Astrocyte of the cerebellum (primary cell): ENCODE data around the gene ZMIZ1.
A peak's percentile ranks its signal among the peaks of the same experiment; 100 is the strongest.

Experiments used
- DNase-seq: peaks from one replicate; pipeline ENCODE4 v3.0.0-alpha.2; 2011; ENCODE audit warnings: low read depth
- H3K4me3 ChIP-seq: 2 replicates; pipeline ENCODE4 v1.5.1; 2011; ENCODE audit warnings: mild to moderate bottlenecking, low read depth, low read length, moderate library complexity
- CTCF ChIP-seq: IDR thresholded peaks from 2 replicates; pipeline ENCODE4 v1.5.1; 2012; ENCODE audit warnings: low read length, low read depth, moderate library complexity, mild to moderate bottlenecking; ENCODE audit errors: missing control alignments
- in situ Hi-C: cut with HindIII; loops from 2 replicates; pipeline ENCODE4 v1.10.0; 2017; ENCODE audit warnings: low sequenced_read_pairs

Gene ZMIZ1

DNA sequence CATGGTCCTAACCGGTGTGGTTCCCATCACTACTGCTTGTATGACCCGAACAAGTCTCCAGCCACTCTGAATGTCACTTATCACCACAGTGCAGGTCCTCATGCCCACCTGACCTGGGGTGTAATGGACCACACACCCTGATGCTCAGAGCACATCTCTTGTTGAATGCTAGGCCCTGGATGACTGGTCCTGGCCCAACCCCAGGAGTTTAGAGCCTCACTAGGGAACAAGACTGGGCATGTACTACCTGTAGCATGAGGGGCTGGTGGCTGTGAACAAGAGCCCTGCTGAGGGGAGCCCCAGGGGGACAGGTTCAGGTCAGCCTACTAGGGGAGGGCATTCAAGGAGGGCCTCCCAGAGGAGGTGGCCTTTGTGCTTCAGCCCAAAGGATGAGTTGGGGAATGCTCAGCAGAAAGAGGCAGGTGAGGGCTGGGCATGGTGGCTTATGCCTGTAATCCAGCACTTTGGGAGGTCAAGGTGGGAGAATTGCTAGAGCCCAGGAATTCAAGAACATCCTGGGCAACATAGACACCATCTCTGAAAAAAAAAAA lies 31.2 kb downstream of the ZMIZ1 start:
- no peak for TF ChIP-seq CTCF
- in situ Hi-C loops, result no loop called here
- no peak overlapping the region for H3K4me3 ChIP-seq
- DNase-seq, result no peak

- no peak for DNase-seq
- in situ Hi-C loops, result no loop called here
- H3K4me3 ChIP-seq, result no peak overlapping the region
- no peak for TF ChIP-seq CTCF
Measured at GRCh38 chr10:79100771-79101170, 32.0 kb downstream of the ZMIZ1 start.

GRCh38 chr10:79101560-79102497 lies 33.1 kb downstream of the ZMIZ1 start:
- H3K4me3 ChIP-seq, result no peak overlapping the region
- in situ Hi-C loops, result no loop called here
- no peak for TF ChIP-seq CTCF
- no peak for DNase-seq

DNA sequence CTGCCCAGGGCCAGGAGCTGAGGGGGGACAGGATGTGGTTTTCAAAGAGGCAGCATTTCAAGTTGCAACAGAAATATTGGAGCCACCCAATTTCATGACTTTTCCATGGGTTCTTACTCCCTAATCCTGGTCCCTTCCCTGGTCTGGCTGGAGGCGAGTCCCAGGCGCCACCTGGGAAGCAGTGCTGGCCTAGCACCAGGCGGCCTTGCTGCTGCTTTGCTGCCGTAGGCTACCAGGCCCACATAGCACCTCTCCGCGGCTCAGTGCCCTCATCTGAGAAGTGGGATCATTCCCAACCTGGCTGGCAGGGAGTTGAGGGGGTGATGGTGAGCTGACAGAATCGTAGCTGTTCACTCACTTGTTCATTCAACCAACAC lies 33.7 kb downstream of the ZMIZ1 start:
- in situ Hi-C loops, result no loop called here
- DNase-seq, result no peak
- TF ChIP-seq CTCF, result peak; percentile 6
- no peak overlapping the region for H3K4me3 ChIP-seq

GRCh38 chr10:79103129-79103528 lies 34.4 kb downstream of the ZMIZ1 start:
- H3K4me3 ChIP-seq, result no peak overlapping the region
- no peak for DNase-seq
- no peak for TF ChIP-seq CTCF
- in situ Hi-C loops, result no loop called here

DNA sequence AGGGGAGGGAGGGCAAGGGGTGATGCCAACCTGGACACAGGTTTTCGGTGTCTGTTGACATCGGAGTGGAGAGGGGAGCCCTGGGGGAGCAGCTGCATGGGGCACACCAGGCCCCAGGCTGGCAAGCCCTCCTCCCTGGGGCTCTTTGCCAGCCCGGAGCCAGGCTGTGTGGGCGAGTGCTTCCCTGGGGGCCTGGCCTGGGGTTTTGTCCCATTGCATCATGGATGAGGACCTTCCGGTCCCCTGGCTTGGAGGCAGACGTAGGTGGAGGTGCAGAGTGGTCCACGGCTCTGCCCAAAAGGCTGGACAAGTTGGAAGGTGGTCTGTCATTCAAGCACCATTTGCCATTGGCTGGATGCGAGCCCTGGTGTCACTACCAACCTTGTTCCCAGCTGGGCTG lies 34.8 kb downstream of the ZMIZ1 start:
- in situ Hi-C loops, result no loop called here
- TF ChIP-seq CTCF, result no peak
- no peak for DNase-seq
- H3K4me3 ChIP-seq, result no peak overlapping the region
